NCI-H187 (cell line): ENCODE data around the gene RFX3.

Experiments
- DNase-seq, 2 experiments: peaks; one replicate each; lab custom pipeline; 2025; lab: John Stamatoyannopoulos, UW

RFX3 gene

DNA sequence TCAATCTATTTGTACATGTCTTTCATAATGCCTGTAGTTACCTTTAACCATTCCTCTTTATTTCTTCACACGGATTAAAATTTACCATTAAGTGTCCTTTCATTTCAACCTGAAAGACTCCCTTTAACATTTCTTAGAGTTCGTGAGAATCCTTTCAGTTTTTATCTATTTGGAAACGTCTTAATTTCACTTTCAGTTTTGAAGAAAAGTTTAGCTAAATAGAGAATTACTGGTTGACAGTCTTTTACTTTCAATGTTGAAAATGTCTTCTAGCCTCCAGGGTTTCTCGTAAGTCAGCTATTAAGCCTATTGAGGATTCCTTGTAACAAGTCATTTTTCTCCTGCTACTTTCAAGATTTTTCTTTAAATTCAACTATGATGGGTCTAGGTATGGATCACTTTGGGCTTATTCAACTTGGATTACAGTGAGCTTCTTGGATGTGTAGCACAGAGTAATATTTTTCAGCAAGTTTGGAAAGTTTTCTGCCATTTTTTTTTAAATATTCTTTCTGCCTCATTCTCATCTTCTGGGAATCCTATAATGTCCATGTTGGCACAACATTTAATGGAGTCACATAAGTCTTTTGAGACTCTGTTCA is 48.5 kb downstream of the RFX3 start:
- no peak for DNase-seq

DNA sequence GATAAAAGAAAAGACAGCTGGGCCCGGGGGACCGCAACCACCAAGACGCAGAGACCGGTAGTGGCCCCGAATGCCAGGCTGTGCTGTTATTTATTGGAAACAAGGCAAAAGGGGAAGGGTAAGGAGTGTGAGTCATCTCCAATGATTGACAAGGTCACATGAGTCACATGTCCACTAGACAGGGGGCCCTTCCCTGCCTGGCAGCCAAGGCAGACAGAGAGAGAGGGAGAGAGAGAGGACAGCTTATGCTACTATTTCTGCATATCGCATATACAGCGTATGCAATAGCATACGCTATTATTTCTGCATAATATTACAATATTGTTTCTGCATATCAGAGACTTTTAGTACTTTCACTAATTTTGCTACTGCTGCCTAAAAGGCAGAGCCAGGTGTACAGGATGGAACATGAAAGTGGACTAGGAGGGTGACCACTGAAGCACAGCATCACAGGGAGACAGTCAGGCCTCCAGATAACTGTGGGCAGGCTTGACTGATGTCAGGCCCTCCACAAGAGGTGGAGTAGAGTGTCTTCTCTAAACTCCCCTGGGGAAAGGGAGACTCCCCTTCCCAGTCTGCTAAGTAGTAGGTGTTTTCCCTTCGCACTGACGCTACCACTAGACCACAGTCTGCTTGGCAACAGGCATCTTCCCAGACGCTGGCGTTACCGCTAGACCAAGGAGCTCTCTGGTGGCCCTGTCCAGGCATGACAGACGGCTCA is 50.3 kb downstream of the RFX3 start:
- no peak for DNase-seq

- DNase-seq: no peak
Measured at GRCh38 chr9:3474821-3475220, 51.0 kb downstream of the RFX3 start.

DNA sequence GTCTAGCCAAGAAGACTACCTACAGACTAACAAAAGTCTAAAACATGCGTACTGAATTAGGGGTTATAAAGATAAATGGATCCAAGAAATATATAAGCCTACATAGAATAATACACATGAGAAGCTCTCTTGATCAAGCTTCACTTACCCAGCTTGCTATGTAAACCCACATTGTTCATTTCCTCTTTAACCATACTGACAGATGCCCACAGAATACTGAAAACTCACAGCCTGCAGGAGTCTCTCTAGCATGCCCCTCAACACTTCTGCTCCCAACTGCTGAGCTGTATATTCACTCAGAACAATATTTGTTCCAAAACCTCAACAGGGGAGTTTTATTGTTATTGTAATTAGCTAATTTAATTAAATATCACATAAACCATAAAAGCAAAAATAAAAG is 52.4 kb downstream of the RFX3 start:
- DNase-seq: no peak

- DNase-seq: no peak
Measured at GRCh38 chr9:3471883-3472282, 53.9 kb downstream of the RFX3 start.

GRCh38 chr9:3468421-3469205 is 57.2 kb downstream of the RFX3 start:
- DNase-seq: no peak

- DNase-seq: peak in 1 of 2 experiments; percentile 10
Measured at GRCh38 chr9:3467593-3468219, 58.1 kb downstream of the RFX3 start.

- no peak for DNase-seq
Measured at GRCh38 chr9:3464033-3464638, 61.7 kb downstream of the RFX3 start.

GRCh38 chr9:3458806-3459475 is 66.9 kb downstream of the RFX3 start:
- peak in 1 of 2 experiments; percentile 27 for DNase-seq

- DNase-seq: no peak
Measured at GRCh38 chr9:3457175-3457574, 68.6 kb downstream of the RFX3 start.

DNA sequence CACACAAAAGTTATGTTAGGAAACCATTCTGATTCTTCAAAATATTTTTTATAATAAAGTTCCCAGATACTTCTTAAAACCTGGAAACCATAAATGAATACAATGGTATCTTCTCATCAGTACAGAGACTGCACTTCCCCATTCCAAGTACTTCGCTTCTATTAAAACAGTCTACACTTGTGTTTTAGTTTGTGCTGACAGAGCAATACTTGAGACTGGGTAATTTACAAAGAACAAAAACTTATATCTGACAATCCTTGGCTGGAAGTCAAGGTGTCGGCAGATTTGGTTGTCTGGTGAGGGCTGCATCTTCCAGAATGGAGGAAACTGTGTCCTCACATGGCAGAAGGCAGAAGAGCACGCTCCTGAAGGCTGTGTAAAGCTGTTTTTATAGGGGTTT is 70.1 kb downstream of the RFX3 start:
- DNase-seq: no peak

GRCh38 chr9:3455094-3455493 is 70.7 kb downstream of the RFX3 start:
- DNase-seq: no peak

GRCh38 chr9:3451956-3452355 is 73.8 kb downstream of the RFX3 start:
- DNase-seq: no peak

DNA sequence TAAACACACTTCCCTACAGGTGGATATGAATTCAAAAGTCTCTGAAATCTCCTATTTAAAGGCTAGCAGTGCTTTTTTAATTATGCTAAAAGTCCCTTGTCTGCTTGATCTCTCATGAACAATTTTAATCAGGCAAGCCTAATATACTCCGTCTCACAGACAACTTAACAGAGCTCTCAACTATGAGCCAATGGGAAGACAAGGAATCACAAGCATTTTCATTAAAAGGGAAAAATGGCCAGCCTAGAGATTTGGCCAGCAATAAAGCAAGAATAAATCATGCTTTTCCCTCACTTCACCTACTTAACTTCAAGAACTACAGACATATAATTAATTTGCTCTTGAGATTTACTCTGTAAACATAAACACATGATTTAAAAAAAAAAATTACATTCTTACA is 78.0 kb downstream of the RFX3 start:
- DNase-seq: no peak

GRCh38 chr9:3447143-3447542 is 78.7 kb downstream of the RFX3 start:
- no peak for DNase-seq

GRCh38 chr9:3446313-3446712 is 79.5 kb downstream of the RFX3 start:
- DNase-seq: no peak

DNA sequence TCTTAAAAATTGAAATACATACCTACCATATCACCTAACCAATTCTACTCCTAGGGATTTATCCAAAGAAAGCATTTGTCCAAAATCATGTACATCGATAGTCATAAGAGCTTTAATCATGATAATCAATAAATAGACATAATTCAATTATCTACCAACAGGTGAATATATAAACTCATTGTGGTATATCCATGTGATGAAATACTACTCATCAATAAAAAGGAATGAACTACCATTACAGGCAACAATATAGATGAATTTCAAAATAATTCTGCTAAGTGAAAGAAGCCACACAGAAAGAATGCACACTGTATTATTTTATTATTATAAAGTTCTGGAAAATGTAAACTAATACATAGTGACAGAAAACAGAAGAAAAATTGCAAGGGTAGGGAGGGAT is 81.8 kb downstream of the RFX3 start:
- DNase-seq: no peak

DNA sequence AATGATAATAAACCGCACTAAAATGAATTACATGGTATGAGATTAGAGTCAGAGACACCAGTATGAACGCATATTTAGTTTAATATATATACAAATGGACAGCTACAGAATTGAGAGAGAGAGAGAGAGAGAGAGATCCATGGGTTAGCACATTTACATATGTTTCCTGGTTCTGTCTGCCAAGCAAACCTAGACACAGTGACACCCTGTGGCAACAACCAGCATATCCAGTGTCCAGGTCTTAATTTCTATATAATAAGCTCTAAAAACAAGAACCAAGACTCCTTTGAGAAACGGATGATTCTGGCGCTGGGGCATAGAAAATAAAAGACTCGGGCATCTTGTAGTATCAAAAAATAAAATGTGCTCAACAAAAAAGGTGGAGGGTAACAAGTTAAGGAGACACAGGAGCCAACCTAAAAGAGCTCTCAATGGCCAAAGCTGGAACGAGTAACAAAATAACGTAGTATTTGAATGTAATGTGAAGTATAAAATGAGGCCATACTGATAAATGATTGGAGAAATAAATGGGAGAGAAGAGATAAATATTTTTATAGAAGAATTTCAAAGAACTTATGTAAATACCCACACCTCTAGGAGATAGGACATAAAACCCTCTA is 84.5 kb downstream of the RFX3 start:
- peak in 1 of 2 experiments; percentile 1 for DNase-seq

- no peak for DNase-seq
Measured at GRCh38 chr9:3436629-3437420, 89.0 kb downstream of the RFX3 start.

DNA sequence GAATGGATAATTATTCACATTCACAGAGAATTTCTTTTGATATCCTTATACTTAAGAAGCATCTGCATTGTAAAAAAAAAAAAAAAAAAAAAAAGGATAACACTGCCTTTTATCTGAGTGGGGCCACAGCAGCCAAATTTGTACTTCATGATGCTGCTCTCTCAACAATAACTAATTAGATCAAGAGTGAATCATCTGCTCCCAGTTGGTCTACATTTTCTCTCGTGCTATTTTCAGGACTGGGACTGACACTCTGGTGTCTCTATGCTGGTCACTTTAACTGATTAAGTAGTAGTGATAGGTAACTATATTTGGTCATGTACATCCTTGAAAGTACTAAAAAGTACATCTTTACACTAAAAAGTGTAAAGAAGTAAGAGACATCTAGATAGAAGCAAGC is 90.1 kb downstream of the RFX3 start:
- DNase-seq: no peak
